ENCODE measurements around the gene AIF1L. TPM values are rescaled to one million over a fixed set of nuclear protein-coding genes. Genes with fewer than 3 reads are reported as not detected.

AIF1L gene
- total and polyA plus RNA-seq, 2 experiments from 2014 or later: 0.28 TPM; not detected in 1

- Histone ChIP-seq H3K9me2 (ENCODE audit: insufficient read depth) (no peaks in the 10 kb centered on the region), H3K4me1 (ENCODE audit: insufficient read depth) (no peaks in the 10 kb centered on the region), H3K27me3 (replicated peaks; ENCODE audit: insufficient read depth) (no peaks in the 10 kb centered on the region), H3K27ac (no peak overlapping the region), H2AFZ (no peak overlapping the region), H3K79me2 (ENCODE audit: insufficient read depth) (no peaks in the 10 kb centered on the region), H3K9me3 (ENCODE audit: low read depth) (no peaks in the 10 kb centered on the region), H3K4me2 (ENCODE audit: unreplicated experiment) (no peak overlapping the region), H3K4me3 (no peak overlapping the region), H4K20me1 (ENCODE audit: insufficient read depth) (no peaks in the 10 kb centered on the region), H3K36me3 (ENCODE audit: low read depth) (no peaks in the 10 kb centered on the region), H3F3A (ENCODE audit: insufficient read depth) (no peaks in the 10 kb centered on the region), H3K9ac (no peak overlapping the region)
- in situ Hi-C loops (cut with MboI): no loop called here
- DNase-seq: no peak
- WGBS, 2 experiments (ENCODE audit: low coverage in 1 of 2, low lambda C conversion rate in 2 of 2, missing lambda C conversion rate in 2 of 2): 68 to 79% methylated on average over 18 to 19 of the region's 19 CpGs
- TF ChIP-seq EZH2 (IDR thresholded peaks at IDR 0.05; ENCODE audit: insufficient read depth, poor library complexity, severe bottlenecking): no peak
- no peak for TF ChIP-seq EZH2phosphoT487 (IDR thresholded peaks at IDR 0.05; ENCODE audit: insufficient read depth, low read depth)
Measured at GRCh38 chr9:131087354-131087893, 8.9 kb upstream of the AIF1L start.

GRCh38 chr9:131090025-131090787, 6.1 kb upstream of the AIF1L start:
- Histone ChIP-seq H3K4me3 (no peak overlapping the region), H3K9me3 (ENCODE audit: low read depth) (no peaks in the 10 kb centered on the region), H3K27me3 (replicated peaks; ENCODE audit: insufficient read depth) (peaks cover 9% of the 10 kb centered on the region), H3K4me1 (ENCODE audit: insufficient read depth) (no peaks in the 10 kb centered on the region; the same call in 1 of the 2 replicates), H3K9me2 (ENCODE audit: insufficient read depth) (no peaks in the 10 kb centered on the region), H2AFZ (no peak overlapping the region), H3K79me2 (ENCODE audit: insufficient read depth) (no peaks in the 10 kb centered on the region), H3F3A (ENCODE audit: insufficient read depth) (no peaks in the 10 kb centered on the region), H3K4me2 (ENCODE audit: unreplicated experiment) (no peak overlapping the region), H3K36me3 (ENCODE audit: low read depth) (no peaks in the 10 kb centered on the region), H4K20me1 (ENCODE audit: insufficient read depth) (no peaks in the 10 kb centered on the region), H3K9ac (no peak overlapping the region), H3K27ac (no peak overlapping the region)
- no peak for DNase-seq
- in situ Hi-C loops (cut with MboI): no loop called here
- TF ChIP-seq EZH2phosphoT487 (IDR thresholded peaks at IDR 0.05; ENCODE audit: insufficient read depth, low read depth) (no peak), EZH2 (IDR thresholded peaks at IDR 0.05; ENCODE audit: insufficient read depth, poor library complexity, severe bottlenecking) (no peak)
- 83% methylated on average over 12 to 13 of the region's 13 CpGs for WGBS, 2 experiments (ENCODE audit: low coverage in 1 of 2, low lambda C conversion rate in 2 of 2, missing lambda C conversion rate in 2 of 2)

- H3K27me3 ChIP-seq (replicated peaks; ENCODE audit: insufficient read depth): peaks cover 20% of the 10 kb centered on the region
- no peak overlapping the region for H3K27ac ChIP-seq
- no peaks in the 10 kb centered on the region for H3K36me3 ChIP-seq (ENCODE audit: low read depth)
- no peak overlapping the region for H3K4me3 ChIP-seq
- in situ Hi-C loops (cut with MboI): no loop called here
- DNase-seq: no peak
- no peak for TF ChIP-seq EZH2phosphoT487 (IDR thresholded peaks at IDR 0.05; ENCODE audit: insufficient read depth, low read depth)
- TF ChIP-seq EZH2 (IDR thresholded peaks at IDR 0.05; ENCODE audit: insufficient read depth, poor library complexity, severe bottlenecking): no peak
- H2AFZ ChIP-seq: no peak overlapping the region
- no peaks in the 10 kb centered on the region for H3K9me2 ChIP-seq (ENCODE audit: insufficient read depth)
- WGBS, 2 experiments (ENCODE audit: low coverage in 1 of 2, low lambda C conversion rate in 2 of 2, missing lambda C conversion rate in 2 of 2): 73 to 75% methylated on average over 18 to 19 of the region's 19 CpGs
- H4K20me1 ChIP-seq (ENCODE audit: insufficient read depth): no peaks in the 10 kb centered on the region
- no peaks in the 10 kb centered on the region for H3K9me3 ChIP-seq (ENCODE audit: low read depth)
- no peak overlapping the region for H3K4me2 ChIP-seq (ENCODE audit: unreplicated experiment)
- H3K9ac ChIP-seq: no peak overlapping the region
- H3K4me1 ChIP-seq (ENCODE audit: insufficient read depth): no peaks in the 10 kb centered on the region; the same call in 1 of the 2 replicates
- H3K79me2 ChIP-seq (ENCODE audit: insufficient read depth): no peaks in the 10 kb centered on the region
- no peaks in the 10 kb centered on the region for H3F3A ChIP-seq (ENCODE audit: insufficient read depth)
Measured at GRCh38 chr9:131091352-131091992, 4.9 kb upstream of the AIF1L start.

GRCh38 chr9:131092030-131092429, 4.3 kb upstream of the AIF1L start:
- DNase-seq: no peak
- H3K4me1 ChIP-seq (ENCODE audit: insufficient read depth): no peaks in the 10 kb centered on the region; the same call in 1 of the 2 replicates
- no peak for TF ChIP-seq EZH2phosphoT487 (IDR thresholded peaks at IDR 0.05; ENCODE audit: insufficient read depth, low read depth)
- no peak for TF ChIP-seq EZH2 (IDR thresholded peaks at IDR 0.05; ENCODE audit: insufficient read depth, poor library complexity, severe bottlenecking)
- no peaks in the 10 kb centered on the region for H4K20me1 ChIP-seq (ENCODE audit: insufficient read depth)
- H3K4me3 ChIP-seq: no peak overlapping the region
- H3K36me3 ChIP-seq (ENCODE audit: low read depth): no peaks in the 10 kb centered on the region
- no peak overlapping the region for H2AFZ ChIP-seq
- H3K9me2 ChIP-seq (ENCODE audit: insufficient read depth): no peaks in the 10 kb centered on the region
- in situ Hi-C loops (cut with MboI): no loop called here
- no peak overlapping the region for H3K4me2 ChIP-seq (ENCODE audit: unreplicated experiment)
- H3K9me3 ChIP-seq (ENCODE audit: low read depth): no peaks in the 10 kb centered on the region
- H3K27me3 ChIP-seq (replicated peaks; ENCODE audit: insufficient read depth): peaks cover 26% of the 10 kb centered on the region
- H3F3A ChIP-seq (ENCODE audit: insufficient read depth): no peaks in the 10 kb centered on the region
- H3K27ac ChIP-seq: no peak overlapping the region
- no peaks in the 10 kb centered on the region for H3K79me2 ChIP-seq (ENCODE audit: insufficient read depth)
- 65 to 66% methylated on average over 6 of the region's 6 CpGs for WGBS, 2 experiments (ENCODE audit: low coverage in 1 of 2, low lambda C conversion rate in 2 of 2, missing lambda C conversion rate in 2 of 2)
- no peak overlapping the region for H3K9ac ChIP-seq
